HCT116 (cell line): Measurements from ENCODE around the gene RSPO4.

Experiments
- CEBPB ChIP-seq: IDR thresholded peaks from 2 replicates; pipeline ENCODE4 v1.6.1; 2012; ENCODE audit warnings: low read depth
- CTCF ChIP-seq, 3 experiments: fragments of 200-600 bp in 1 of 3; sonication (generic) in 1 of 3; IDR thresholded peaks in 2 of 3; conservative IDR thresholded peaks in 1 of 3; 2 replicates each; pipeline ENCODE4 v1.5.1; 2012 to 2017; ENCODE audit warnings: low read depth in 2 of 3, low read length in 2 of 3, antibody characterized with exemption in 1 of 3, borderline replicate concordance in 1 of 3, control low read depth in 1 of 3, mild to moderate bottlenecking in 1 of 3, mixed read lengths in 1 of 3, mixed run types in 1 of 3, moderate library complexity in 1 of 3; ENCODE audit not compliant: insufficient read depth in 1 of 3
- EGR1 ChIP-seq: IDR thresholded peaks from 2 replicates; pipeline ENCODE4 v1.6.1; 2012; ENCODE audit warnings: low read depth
- EZH2 ChIP-seq: fragments of 200-600 bp; sonication (generic); IDR thresholded peaks from 2 replicates; pipeline ENCODE4 v1.6.1; 2017; ENCODE audit warnings: antibody characterized with exemption, mixed run types
- FOSL1 ChIP-seq: IDR thresholded peaks from 2 replicates; pipeline ENCODE4 v1.6.1; 2012; ENCODE audit warnings: low read depth
- JUND ChIP-seq: IDR thresholded peaks from 2 replicates; pipeline ENCODE4 v1.6.1; 2012
- POLR2A ChIP-seq: IDR thresholded peaks from 2 replicates; pipeline ENCODE4 v1.7.0; 2011; ENCODE audit warnings: borderline replicate concordance; ENCODE audit not compliant: insufficient read depth, insufficient read length; ENCODE audit errors: extremely low read depth
- YY1 ChIP-seq: IDR thresholded peaks from 2 replicates; pipeline ENCODE4 v1.6.1; 2011; ENCODE audit warnings: low read length, low read depth, moderate library complexity, mild to moderate bottlenecking; ENCODE audit not compliant: insufficient replicate concordance; ENCODE audit errors: extremely low read depth
- ZNF274 ChIP-seq: fragments of 200-500 bp; sonication (Bioruptor generic); IDR thresholded peaks from 2 replicates; pipeline ENCODE4 v1.6.1; 2014; ENCODE audit warnings: mild to moderate bottlenecking, low read depth, low read length, inconsistent platforms

DNA sequence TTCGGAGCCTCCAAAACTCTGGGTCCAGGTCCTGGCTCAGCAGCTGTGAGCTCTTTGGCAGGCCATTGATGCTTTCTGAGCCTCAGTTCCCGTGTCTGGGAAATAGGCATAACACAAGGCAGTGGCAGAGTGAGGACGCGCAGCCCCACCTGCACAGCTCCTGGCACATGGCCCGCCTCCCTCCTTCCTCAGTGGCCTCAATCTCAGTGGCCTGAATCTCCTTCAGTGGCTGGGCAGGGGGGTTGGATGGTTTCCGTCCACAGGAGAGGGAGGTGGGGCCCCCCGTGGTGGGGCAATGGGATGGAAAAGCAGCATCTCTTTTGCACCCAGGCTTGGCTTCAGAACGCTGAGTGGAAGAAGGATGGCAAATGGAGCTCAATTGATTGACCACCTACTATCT, 5.1 kb downstream of the RSPO4 start:
- TF ChIP-seq EZH2: no peak
- TF ChIP-seq CEBPB: no peak
- TF ChIP-seq CTCF (IDR thresholded peaks at IDR 0.05 in 2 of 3, conservative IDR thresholded peaks at IDR 0.05 in 1 of 3; ENCODE audit: borderline replicate concordance in 1 of 3, insufficient read depth in 1 of 3, low read depth in 2 of 3, low read length in 2 of 3): no peak
- no peak for TF ChIP-seq YY1
- TF ChIP-seq FOSL1: no peak
- no peak for TF ChIP-seq POLR2A
- TF ChIP-seq EGR1: no peak
- no peak for TF ChIP-seq JUND
- TF ChIP-seq ZNF274: no peak
